ENCODE results near the gene ANAPC10.
"Not testable (repeated sequence)": the region's sequence is repeated elsewhere in the genome, so short reads cannot be mapped to it uniquely, and the experiment has no call there.

Gene ANAPC10

GRCh38 chr4:145012841-145013240 is 85.2 kb downstream of the ANAPC10 start:
- H3K4me3 ChIP-seq (ENCODE audit: low read depth, low read length), result no peak overlapping the region

GRCh38 chr4:145011636-145012035 is 86.4 kb downstream of the ANAPC10 start:
- no peak overlapping the region for H3K4me3 ChIP-seq (ENCODE audit: low read depth, low read length)

DNA sequence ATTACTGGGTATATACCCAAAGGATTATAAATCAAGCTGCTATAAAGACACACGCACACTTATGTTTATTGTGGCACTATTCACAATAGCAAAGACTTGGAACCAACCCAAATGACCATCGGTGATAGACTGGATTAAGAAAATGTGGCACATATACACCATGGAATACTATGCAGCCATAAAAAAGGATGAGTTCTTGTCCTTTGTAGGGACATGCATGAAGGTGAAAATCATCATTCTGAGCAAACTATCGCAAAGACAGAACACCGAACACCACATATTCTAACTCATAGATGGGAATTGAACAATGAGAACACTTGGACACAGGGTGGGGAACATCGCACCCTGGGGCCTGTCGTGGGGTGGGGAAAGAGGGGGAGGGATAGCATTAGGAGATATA is 87.7 kb downstream of the ANAPC10 start:
- not testable (repeated sequence) for H3K4me3 ChIP-seq (ENCODE audit: low read depth, low read length)

DNA sequence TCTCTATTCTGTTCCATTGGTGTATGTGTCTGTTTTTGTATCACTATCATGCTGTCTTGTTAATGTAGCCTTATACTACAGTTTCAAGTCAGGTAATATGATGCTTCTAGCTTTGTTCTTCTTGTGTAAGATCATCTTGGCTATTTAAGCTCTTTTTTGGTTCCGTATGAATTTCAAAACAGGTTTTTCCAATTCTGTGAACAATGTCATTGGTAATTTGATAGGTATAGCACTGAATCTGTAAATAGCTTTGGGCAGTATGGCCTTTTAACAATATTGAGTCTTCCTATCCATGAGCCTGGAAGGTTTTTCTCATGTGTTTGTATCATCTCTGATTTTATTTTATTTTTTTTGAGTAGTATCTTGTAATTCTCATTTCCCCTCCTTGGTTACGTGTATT is 94.3 kb downstream of the ANAPC10 start:
- no peak overlapping the region for H3K4me3 ChIP-seq (ENCODE audit: low read depth, low read length)

- no peak overlapping the region for H3K4me3 ChIP-seq (ENCODE audit: low read depth, low read length)
These were observed 96.4 kb downstream of the ANAPC10 start for GRCh38 chr4:145001635-145002034.

DNA sequence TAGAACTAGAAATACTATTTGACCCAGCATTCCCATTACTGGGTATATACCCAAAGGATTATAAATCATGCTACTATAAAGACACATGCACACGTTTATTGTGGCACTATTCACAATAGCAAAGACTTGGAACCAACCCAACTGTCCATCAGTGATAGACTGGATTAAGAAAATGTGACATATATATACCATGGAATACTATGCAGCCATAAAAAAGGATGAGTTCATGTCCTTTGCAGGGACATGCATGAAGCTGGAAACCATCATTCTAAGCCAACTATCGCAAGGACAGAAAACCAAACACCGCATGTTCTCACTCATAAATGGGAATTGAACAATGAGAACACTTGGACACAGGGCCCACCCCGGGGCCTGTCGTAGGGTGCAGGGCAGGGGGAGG is 97.3 kb downstream of the ANAPC10 start:
- not testable (repeated sequence) for H3K4me3 ChIP-seq (ENCODE audit: low read depth, low read length)

- H3K4me3 ChIP-seq (ENCODE audit: low read depth, low read length), result no peak overlapping the region
These were observed 108.7 kb downstream of the ANAPC10 start for GRCh38 chr4:144989306-144989705.

- no peak overlapping the region for H3K4me3 ChIP-seq (ENCODE audit: low read depth, low read length)
These were observed 112.5 kb downstream of the ANAPC10 start for GRCh38 chr4:144985531-144985930.

DNA sequence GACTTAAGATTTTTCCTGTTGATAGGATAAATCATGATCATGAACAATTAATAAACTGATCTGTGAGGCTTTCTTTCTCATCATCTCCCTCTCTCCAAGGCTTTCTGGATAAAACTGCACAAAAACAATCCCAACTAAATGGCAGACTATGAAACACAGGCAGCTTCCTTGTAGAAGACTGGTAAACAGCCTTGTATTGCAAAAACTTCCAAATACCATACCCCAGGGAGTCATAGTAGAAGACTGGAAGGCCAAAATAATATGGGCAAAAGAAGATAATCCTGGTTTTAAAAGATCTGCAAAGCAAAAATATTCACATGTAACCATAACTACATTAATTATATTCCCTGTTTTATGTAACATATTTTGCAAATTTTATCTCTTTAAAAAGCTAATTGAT is 113.0 kb downstream of the ANAPC10 start:
- no peak overlapping the region for H3K4me3 ChIP-seq (ENCODE audit: low read depth, low read length)

DNA sequence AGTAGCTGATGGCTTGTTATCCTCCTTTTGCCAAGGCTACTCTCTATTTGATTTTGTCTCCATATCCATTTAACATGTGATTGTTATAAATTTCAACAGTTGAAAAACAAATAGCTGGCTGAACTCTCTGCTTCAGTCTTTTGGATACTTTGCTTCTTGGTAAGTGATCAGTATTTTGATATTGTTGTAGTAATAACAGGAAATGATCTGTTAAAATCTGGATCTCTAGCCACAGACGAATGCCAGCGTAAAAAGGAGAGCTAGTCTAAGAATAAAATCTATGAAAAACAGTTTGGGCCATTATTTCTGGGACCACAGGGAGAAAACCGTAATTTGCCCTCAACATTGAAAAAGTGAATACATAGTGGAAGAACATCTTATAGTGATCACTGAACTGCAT is 113.8 kb downstream of the ANAPC10 start:
- H3K4me3 ChIP-seq (ENCODE audit: low read depth, low read length), result no peak overlapping the region

- no peak overlapping the region for H3K4me3 ChIP-seq (ENCODE audit: low read depth, low read length)
These were observed 122.3 kb downstream of the ANAPC10 start for GRCh38 chr4:144975718-144976117.

GRCh38 chr4:144970597-144970996 is 127.4 kb downstream of the ANAPC10 start:
- H3K4me3 ChIP-seq (ENCODE audit: low read depth, low read length), result no peak overlapping the region

- H3K4me3 ChIP-seq (ENCODE audit: low read depth, low read length), result no peak overlapping the region
These were observed 128.2 kb downstream of the ANAPC10 start for GRCh38 chr4:144969821-144970220.

GRCh38 chr4:144968606-144969005 is 129.4 kb downstream of the ANAPC10 start:
- no peak overlapping the region for H3K4me3 ChIP-seq (ENCODE audit: low read depth, low read length)

DNA sequence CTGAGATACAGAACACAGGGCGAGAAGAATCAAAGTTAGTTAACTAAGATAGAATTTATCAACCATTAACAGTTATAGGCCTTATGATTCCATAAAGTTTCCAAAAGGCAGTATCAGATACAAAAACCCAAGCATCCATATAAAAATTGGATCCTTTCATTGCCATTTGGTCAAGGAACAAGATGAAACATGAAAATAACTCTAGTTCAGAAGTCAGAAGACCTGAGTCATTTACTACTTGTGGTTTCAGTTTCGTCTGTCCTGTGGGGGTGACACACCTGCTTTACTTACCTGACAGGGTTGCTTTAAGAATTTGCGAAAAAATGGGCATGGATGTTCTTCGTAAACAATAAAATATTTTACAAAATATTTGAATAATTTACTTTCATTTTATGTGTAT is 130.8 kb downstream of the ANAPC10 start:
- no peak overlapping the region for H3K4me3 ChIP-seq (ENCODE audit: low read depth, low read length)

GRCh38 chr4:144962300-144962699 is 135.7 kb downstream of the ANAPC10 start:
- no peak overlapping the region for H3K4me3 ChIP-seq (ENCODE audit: low read depth, low read length)

GRCh38 chr4:144955104-144955503 is 142.9 kb downstream of the ANAPC10 start:
- H3K4me3 ChIP-seq (ENCODE audit: low read depth, low read length), result no peak overlapping the region

DNA sequence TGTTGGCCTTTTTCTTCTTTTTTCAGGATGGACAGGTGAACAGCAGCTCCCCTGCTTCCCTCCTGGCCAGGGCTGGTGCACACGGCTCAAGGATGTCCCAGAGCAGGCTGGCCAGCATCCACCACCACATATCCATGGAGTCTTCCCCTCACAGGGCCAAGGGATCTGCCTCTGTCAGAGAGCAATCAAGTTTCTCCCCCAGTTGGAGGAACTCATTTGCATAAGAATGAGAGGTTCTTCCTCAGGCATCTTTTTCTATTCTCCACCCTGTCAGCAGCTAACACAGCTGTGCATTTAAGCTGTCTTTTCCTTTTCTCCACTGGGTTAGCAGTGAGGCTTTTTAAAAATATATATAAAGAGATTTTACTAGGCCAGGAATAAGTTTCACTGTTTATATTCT is 143.8 kb downstream of the ANAPC10 start:
- no peak overlapping the region for H3K4me3 ChIP-seq (ENCODE audit: low read depth, low read length)

GRCh38 chr4:144948421-144948820 is 149.6 kb downstream of the ANAPC10 start:
- H3K4me3 ChIP-seq (ENCODE audit: low read depth, low read length), result no peak overlapping the region

DNA sequence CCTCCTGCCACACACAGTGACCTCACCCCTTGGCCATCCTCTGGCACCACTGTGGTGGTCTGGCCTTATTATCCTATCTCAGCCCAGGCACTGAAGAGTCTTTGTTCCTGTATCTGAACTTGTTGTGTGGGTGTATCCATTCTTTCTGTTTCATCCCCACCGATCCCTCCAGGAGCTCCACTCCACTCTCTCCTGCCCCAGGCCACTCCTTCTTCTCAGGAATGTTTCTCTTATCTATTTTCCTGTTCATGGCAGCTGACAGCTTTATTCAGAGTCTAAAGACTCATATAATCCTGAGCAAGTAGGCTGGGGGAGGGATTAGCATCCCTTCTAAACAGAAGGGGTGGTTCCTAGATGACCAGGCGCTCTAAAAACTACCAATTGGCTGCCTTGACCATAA is 150.0 kb downstream of the ANAPC10 start:
- no peak overlapping the region for H3K4me3 ChIP-seq (ENCODE audit: low read depth, low read length)
